ENCODE results near the gene FAM168A. TPM values are rescaled to one million over a fixed set of nuclear protein-coding genes. Genes with fewer than 3 reads are reported as not detected.

FAM168A gene
- total and polyA plus RNA-seq, 9 donors: 16.7 to 45.5 (median 39.5) TPM

GRCh38 chr11:73412308-73412707, 185.6 kb downstream of the FAM168A start:
- no peaks in the 10 kb centered on the region for H3K9me3 ChIP-seq
- intact Hi-C loops (cut with DNase I): no loop called here
- TF ChIP-seq POLR2A (IDR thresholded peaks at IDR 0.05) (no peak), EP300 (IDR thresholded peaks at IDR 0.05) (no peak)
- TF ChIP-seq, protein P1, sequence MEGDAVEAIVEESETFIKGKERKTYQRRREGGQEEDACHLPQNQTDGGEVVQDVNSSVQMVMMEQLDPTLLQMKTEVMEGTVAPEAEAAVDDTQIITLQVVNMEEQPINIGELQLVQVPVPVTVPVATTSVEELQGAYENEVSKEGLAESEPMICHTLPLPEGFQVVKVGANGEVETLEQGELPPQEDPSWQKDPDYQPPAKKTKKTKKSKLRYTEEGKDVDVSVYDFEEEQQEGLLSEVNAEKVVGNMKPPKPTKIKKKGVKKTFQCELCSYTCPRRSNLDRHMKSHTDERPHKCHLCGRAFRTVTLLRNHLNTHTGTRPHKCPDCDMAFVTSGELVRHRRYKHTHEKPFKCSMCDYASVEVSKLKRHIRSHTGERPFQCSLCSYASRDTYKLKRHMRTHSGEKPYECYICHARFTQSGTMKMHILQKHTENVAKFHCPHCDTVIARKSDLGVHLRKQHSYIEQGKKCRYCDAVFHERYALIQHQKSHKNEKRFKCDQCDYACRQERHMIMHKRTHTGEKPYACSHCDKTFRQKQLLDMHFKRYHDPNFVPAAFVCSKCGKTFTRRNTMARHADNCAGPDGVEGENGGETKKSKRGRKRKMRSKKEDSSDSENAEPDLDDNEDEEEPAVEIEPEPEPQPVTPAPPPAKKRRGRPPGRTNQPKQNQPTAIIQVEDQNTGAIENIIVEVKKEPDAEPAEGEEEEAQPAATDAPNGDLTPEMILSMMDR (IDR thresholded peaks at IDR 0.05): no peak
- 81 to 89% (median 84%) methylated on average over 3 of the region's 3 CpGs for WGBS, 3 donors
- H3K4me3 ChIP-seq: no peak overlapping the region
- peaks cover 8% of the 10 kb centered on the region for H3K4me1 ChIP-seq (ENCODE audit: insufficient read depth)
- no peaks in the 10 kb centered on the region for H3K27me3 ChIP-seq
- no peaks in the 10 kb centered on the region for H3K36me3 ChIP-seq
- H3K27ac ChIP-seq: no peak overlapping the region
- no peak for DNase-seq

DNA sequence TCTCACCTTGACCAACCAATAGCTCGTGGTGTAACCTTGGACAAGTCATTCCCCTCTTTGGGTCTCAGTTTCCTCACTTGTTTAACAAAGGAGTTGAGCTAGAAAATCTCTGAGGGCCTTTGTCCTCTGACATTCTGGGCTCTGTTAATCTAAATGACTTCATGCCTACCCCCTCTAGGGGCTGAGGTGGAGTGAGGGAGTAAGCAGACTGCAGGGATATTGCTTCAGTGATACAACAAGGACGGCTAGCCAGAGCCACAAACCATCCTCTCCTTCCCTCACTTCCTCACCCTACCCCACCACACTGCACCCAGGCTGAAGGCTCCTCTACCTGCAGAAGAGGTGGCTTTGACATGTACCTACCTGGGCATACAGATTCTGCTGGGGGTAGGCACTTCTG, 186.9 kb downstream of the FAM168A start:
- no peak overlapping the region for H3K4me3 ChIP-seq
- no peak overlapping the region for H3K27ac ChIP-seq
- intact Hi-C loops (cut with DNase I): no loop called here
- no peaks in the 10 kb centered on the region for H3K9me3 ChIP-seq
- WGBS, 3 donors: 95% methylated on average over 2 of the region's 2 CpGs
- H3K27me3 ChIP-seq: no peaks in the 10 kb centered on the region
- H3K4me1 ChIP-seq (ENCODE audit: insufficient read depth): peaks cover 8% of the 10 kb centered on the region
- no peak for DNase-seq
- no peaks in the 10 kb centered on the region for H3K36me3 ChIP-seq
- TF ChIP-seq EP300 (IDR thresholded peaks at IDR 0.05): no peak

DNA sequence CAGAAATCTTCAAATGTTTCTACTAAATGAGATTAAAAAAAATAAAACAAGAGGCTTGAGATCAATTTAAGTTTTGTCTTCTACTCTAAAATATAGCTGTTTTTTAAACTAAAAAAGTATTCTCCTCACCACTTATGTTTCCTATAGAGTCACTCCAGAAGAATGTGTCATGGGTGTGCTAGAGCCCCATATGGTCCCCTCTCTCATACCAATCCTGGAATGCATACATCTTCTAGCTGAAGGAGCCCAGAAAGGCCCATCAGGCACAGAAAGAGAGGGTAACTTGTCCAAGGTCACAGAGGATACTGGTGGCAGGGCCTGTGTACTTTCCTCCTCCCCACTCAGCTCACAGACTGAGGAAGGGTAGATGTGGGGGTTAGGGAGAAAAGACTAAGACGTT, 187.3 kb downstream of the FAM168A start:
- intact Hi-C loops (cut with DNase I): no loop called here

GRCh38 chr11:73409431-73409830, 188.5 kb downstream of the FAM168A start:
- Histone ChIP-seq H3K4me1 (ENCODE audit: insufficient read depth) (peaks cover 5% of the 10 kb centered on the region), H3K4me3 (no peak overlapping the region), H3K27ac (no peak overlapping the region), H3K9me3 (no peaks in the 10 kb centered on the region), H3K27me3 (no peaks in the 10 kb centered on the region), H3K36me3 (no peaks in the 10 kb centered on the region)
- WGBS, 3 donors: 92 to 95% (median 95%) methylated on average over 8 of the region's 8 CpGs
- TF ChIP-seq POLR2A (IDR thresholded peaks at IDR 0.05) (no peak), EP300 (IDR thresholded peaks at IDR 0.05) (no peak)
- TF ChIP-seq, protein P1 (IDR thresholded peaks at IDR 0.05): no peak
- intact Hi-C loops (cut with DNase I): no loop called here
- DNase-seq: no peak

More for the DNA sequence above, 187.3 kb downstream of the FAM168A start:
- H3K27me3 ChIP-seq: no peaks in the 10 kb centered on the region
- peaks cover 6% of the 10 kb centered on the region for H3K4me1 ChIP-seq (ENCODE audit: insufficient read depth)
- no peak overlapping the region for H3K27ac ChIP-seq
- H3K9me3 ChIP-seq: no peaks in the 10 kb centered on the region
- 73 to 88% (median 74%) methylated on average over 1 of the region's 1 CpG for WGBS, 3 donors
- TF ChIP-seq POLR2A (IDR thresholded peaks at IDR 0.05): no peak
- TF ChIP-seq, protein P1 (IDR thresholded peaks at IDR 0.05): no peak
- no peak for TF ChIP-seq EP300 (IDR thresholded peaks at IDR 0.05)
- H3K4me3 ChIP-seq: no peak overlapping the region
- no peaks in the 10 kb centered on the region for H3K36me3 ChIP-seq
- no peak for DNase-seq

- no peak overlapping the region for H3K4me3 ChIP-seq
- no peaks in the 10 kb centered on the region for H3K4me1 ChIP-seq (ENCODE audit: insufficient read depth)
- no peaks in the 10 kb centered on the region for H3K36me3 ChIP-seq
- H3K27me3 ChIP-seq: no peaks in the 10 kb centered on the region
- no peak for DNase-seq
- no peaks in the 10 kb centered on the region for H3K9me3 ChIP-seq
- intact Hi-C loops (cut with DNase I): no loop called here
- TF ChIP-seq, protein P1 (IDR thresholded peaks at IDR 0.05): no peak
- no peak for TF ChIP-seq POLR2A (IDR thresholded peaks at IDR 0.05)
- TF ChIP-seq EP300 (IDR thresholded peaks at IDR 0.05): no peak
- H3K27ac ChIP-seq: no peak overlapping the region
- WGBS, 3 donors: 83 to 89% (median 89%) methylated on average over 5 of the region's 5 CpGs
Measured at GRCh38 chr11:73406619-73407018, 191.3 kb downstream of the FAM168A start.

All from ovary (tissue), 9 donors.